Panc1 (cell line): ENCODE measurements around the gene TFF1. TPM values are rescaled to one million over a fixed set of nuclear protein-coding genes. Genes with fewer than 3 reads are reported as not detected.

Experiments
- ATAC-seq: fragments of 200-7000 bp; cut with Tn5 transposase; 2 replicates; pipeline ENCODE4 v1.9.1; 2020; ENCODE audit warnings: mild to moderate bottlenecking, moderate library complexity
- BruUV-seq: library from RNA; stranded (reverse); fragments of 400-500 nt; replicated peaks from 2 replicates; lab custom pipeline; 2021; lab: Mats Ljungman, UMichigan
- CTCF ChIA-PET: fragments of 300-600 bp; sonication (Branson Sonifier 250); formaldehyde crosslinking; loops from one replicate; lab custom pipeline; 2022; ENCODE audit warnings: antibody characterized with exemption; lab: Charles Lee
- POLR2A ChIA-PET: fragments of 300-600 bp; sonication (Branson Sonifier 250); formaldehyde crosslinking; loops from one replicate; lab custom pipeline; 2022; ENCODE audit warnings: antibody characterized with exemption; lab: Charles Lee
- DNase-seq: peaks from one replicate; pipeline ENCODE4 v3.0.0-alpha.2; 2010; ENCODE audit warnings: low read depth, low spot score
- H3K27ac ChIP-seq: 2 replicates; pipeline ENCODE4 v1.5.1; 2011; ENCODE audit warnings: mild to moderate bottlenecking, low read length, inconsistent platforms
- H3K27me3 ChIP-seq: fragments of 200-500 bp; sonication (Bioruptor generic); 2 replicates; pipeline ENCODE4 v1.6.0; 2014; ENCODE audit warnings: low read length, inconsistent platforms; ENCODE audit not compliant: control insufficient read depth, insufficient read depth
- H3K36me3 ChIP-seq: fragments of 200-500 bp; sonication (Bioruptor generic); 2 replicates; pipeline ENCODE4 v1.5.1; 2014; ENCODE audit warnings: inconsistent platforms, mild to moderate bottlenecking, low read length, moderate library complexity; ENCODE audit not compliant: control insufficient read depth, insufficient read depth
- H3K4me1 ChIP-seq: 2 replicates; pipeline ENCODE4 v1.5.1; 2011; ENCODE audit warnings: inconsistent platforms, mild to moderate bottlenecking, low read length, moderate library complexity; ENCODE audit not compliant: control insufficient read depth, insufficient read depth
- H3K4me3 ChIP-seq, 2 experiments: 2 replicates each; pipeline ENCODE4 v1.5.1; 2011 to 2012; ENCODE audit warnings: low read depth in 2 of 2, low read length in 2 of 2, mild to moderate bottlenecking in 2 of 2, inconsistent platforms in 1 of 2, moderate library complexity in 1 of 2
- H3K9me3 ChIP-seq: fragments of 200-500 bp; sonication (Bioruptor generic); 2 replicates; pipeline ENCODE4 v1.5.1; 2014; ENCODE audit warnings: low read depth, mild to moderate bottlenecking, inconsistent platforms, low read length, moderate library complexity; ENCODE audit not compliant: control insufficient read depth, insufficient read depth
- POLR2AphosphoS5 ChIP-seq: IDR thresholded peaks from 2 replicates; pipeline ENCODE4 v1.6.1; 2012; ENCODE audit warnings: mild to moderate bottlenecking, low read depth, low read length, moderate library complexity
- SIN3A ChIP-seq: IDR thresholded peaks from 2 replicates; pipeline ENCODE4 v1.6.1; 2012; ENCODE audit warnings: low read depth, mild to moderate bottlenecking, low read length, moderate library complexity, borderline replicate concordance; ENCODE audit not compliant: insufficient read depth
- TCF7L2 ChIP-seq: IDR thresholded peaks from 2 replicates; pipeline ENCODE4 v1.6.1; 2011; ENCODE audit warnings: mild to moderate bottlenecking, low read depth, low read length, inconsistent platforms
- in situ Hi-C: cut with HindIII; loops from 2 replicates; pipeline ENCODE4 v1.10.0; 2016; ENCODE audit warnings: low sequenced_read_pairs, low pct_unique_long_range_greater_than_20kb
- intact Hi-C: fragments of 100-400 bp; cut with micrococcal nuclease; formaldehyde crosslinking; loops from one replicate; pipeline ENCODE4 v1.10.0; 2022; ENCODE audit not compliant: unreplicated experiment
- total RNA-seq: library from RNA; stranded (reverse); gene quantifications from one replicate; pipeline ENCODE4 v1.2.1, GENCODE V29; 2021; ENCODE audit not compliant: unreplicated experiment
- TF ChIP-seq, protein P1 (sequence below): fragments of 450-650 bp; IDR thresholded peaks from 2 replicates; pipeline ENCODE4 v1.5.1; 2017; ENCODE audit warnings: mild to moderate bottlenecking
- TF ChIP-seq, protein P2 (sequence below), 2 experiments: IDR thresholded peaks; 2 replicates each; pipeline ENCODE4 v1.6.1; 2011 to 2012; ENCODE audit warnings: low read depth in 2 of 2, control low read depth in 1 of 2, low read length in 1 of 2, mild to moderate bottlenecking in 1 of 2, moderate library complexity in 1 of 2; ENCODE audit not compliant: insufficient read depth in 1 of 2

Gene TFF1
- total RNA-seq, 1 experiment from 2014 or later, result 0.36 TPM

DNA sequence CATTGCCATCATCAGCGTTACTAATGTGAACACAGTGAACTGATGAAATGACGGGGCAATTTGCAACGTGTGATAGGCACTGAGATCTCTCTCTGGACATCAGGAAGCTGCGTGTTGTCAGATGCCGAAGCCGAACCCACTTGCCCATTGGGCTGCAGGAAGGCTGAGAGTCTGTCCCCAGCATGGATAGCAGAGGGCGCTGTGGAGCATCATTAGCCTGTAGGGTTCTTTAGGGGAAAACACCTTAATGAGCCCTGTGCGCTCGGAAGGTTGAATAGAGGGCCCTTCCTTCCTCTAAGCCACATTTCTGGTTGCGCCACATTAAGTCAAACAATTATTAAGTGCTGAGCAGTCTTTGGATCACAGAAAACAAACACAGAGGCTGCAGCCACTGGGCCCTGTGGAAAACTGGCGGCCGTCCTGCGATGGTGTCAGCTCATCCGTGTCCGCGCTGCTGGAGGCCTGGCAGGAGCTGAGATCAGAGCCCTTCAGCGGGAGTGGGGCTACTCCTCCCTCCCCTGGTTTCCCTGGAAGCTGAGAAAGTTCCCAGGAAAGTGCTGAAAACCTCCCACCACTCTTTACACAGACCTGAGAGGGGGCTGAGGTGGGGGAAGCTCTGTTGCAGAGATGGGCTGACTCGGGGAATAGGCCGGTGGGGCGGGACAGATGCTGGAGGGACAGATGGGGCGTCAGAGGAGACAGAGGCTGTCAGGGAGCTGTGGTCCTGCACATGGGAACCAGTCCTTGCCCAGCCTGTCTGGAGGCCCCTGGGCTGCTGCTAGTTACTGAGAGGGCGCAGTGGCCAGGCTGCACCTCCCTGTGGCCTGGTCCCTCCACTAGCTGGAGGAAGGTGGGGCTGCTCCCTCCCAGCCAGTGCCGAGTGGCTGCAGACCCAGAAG, 28.3 kb downstream of the TFF1 start:
- Histone ChIP-seq H3K4me3 (no peak overlapping the region), H3K27me3 (no peaks in the 10 kb centered on the region), H3K27ac (no peak overlapping the region), H3K36me3 (no peaks in the 10 kb centered on the region), H3K4me1 (no peaks in the 10 kb centered on the region), H3K9me3 (no peaks in the 10 kb centered on the region)
- intact Hi-C loops (no loop called here), in situ Hi-C loops (no loop called here)
- TF ChIP-seq, protein P1, sequence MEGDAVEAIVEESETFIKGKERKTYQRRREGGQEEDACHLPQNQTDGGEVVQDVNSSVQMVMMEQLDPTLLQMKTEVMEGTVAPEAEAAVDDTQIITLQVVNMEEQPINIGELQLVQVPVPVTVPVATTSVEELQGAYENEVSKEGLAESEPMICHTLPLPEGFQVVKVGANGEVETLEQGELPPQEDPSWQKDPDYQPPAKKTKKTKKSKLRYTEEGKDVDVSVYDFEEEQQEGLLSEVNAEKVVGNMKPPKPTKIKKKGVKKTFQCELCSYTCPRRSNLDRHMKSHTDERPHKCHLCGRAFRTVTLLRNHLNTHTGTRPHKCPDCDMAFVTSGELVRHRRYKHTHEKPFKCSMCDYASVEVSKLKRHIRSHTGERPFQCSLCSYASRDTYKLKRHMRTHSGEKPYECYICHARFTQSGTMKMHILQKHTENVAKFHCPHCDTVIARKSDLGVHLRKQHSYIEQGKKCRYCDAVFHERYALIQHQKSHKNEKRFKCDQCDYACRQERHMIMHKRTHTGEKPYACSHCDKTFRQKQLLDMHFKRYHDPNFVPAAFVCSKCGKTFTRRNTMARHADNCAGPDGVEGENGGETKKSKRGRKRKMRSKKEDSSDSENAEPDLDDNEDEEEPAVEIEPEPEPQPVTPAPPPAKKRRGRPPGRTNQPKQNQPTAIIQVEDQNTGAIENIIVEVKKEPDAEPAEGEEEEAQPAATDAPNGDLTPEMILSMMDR, result no peak; the same call in 1 of the 2 replicates
- ChIA-PET CTCF (interaction anchor here (0.6 to 1.6 kb wide), 2 partner anchors 29 to 35 kb away, joined by 4 to 6 read pairs; no protein-coding TSS in a partner anchor), POLR2A (no interaction called here)
- no TSS peak for BruUV-seq
- DNase-seq (peak; percentile 15), ATAC-seq (peak; percentile 70; the same call in 1 of the 2 replicates)

DNA sequence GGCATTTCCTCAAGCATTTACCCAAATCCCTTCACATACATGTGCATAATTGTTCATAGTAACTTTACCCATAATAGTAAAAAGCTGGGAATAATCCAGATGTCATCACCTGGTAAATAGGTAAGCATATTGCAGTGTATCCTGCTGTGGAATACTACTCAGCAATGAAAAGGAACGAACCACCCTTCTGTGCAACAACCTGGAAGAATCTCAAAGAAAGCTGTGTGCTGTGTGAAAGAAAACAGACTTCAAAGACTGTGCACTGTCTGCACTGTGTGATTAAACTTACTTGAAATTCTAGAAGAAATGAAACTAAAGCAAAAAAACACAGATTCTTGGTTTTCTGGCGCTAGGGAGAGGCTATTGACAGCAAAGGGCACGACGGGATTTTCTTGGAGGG, 29.1 kb downstream of the TFF1 start:
- Histone ChIP-seq H3K4me3 (no peak overlapping the region), H3K4me1 (no peaks in the 10 kb centered on the region), H3K36me3 (no peaks in the 10 kb centered on the region), H3K9me3 (no peaks in the 10 kb centered on the region), H3K27ac (no peak overlapping the region), H3K27me3 (no peaks in the 10 kb centered on the region)
- TF ChIP-seq, protein P1, result no peak
- DNase-seq (no peak), ATAC-seq (no peak)
- in situ Hi-C loops (no loop called here), intact Hi-C loops (no loop called here)
- ChIA-PET CTCF (interaction anchor here (0.6 to 1.6 kb wide), 2 partner anchors 30 to 36 kb away, joined by 4 to 6 read pairs; no protein-coding TSS in a partner anchor), POLR2A (no interaction called here)
- BruUV-seq, result no TSS peak

DNA sequence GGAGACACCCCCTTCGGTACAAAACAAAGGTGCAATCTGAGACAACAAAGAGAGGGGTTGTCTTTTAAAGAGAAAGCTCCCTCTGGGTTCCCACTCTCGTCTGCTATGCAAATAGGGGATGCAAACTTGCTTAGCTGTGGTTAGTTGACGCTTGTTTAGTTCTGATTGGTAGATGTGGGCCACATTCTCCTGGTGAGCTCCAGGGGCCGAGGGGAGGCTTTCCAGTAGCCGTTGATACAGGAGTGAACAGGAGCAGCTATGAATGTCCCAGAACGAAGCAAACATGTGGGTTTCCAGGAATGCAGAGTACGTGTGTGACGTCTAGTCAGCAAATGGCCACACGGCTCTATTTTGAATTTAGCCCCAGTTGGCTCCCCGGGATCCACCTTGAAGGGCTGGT, 30.3 kb downstream of the TFF1 start:
- DNase-seq, result no peak
- no TSS peak for BruUV-seq

More for the DNA sequence above, 30.3 kb downstream of the TFF1 start:
- H3K36me3 ChIP-seq, result no peaks in the 10 kb centered on the region
- no peak overlapping the region for H3K27ac ChIP-seq
- intact Hi-C loops, result no loop called here
- no peak overlapping the region for H3K4me3 ChIP-seq
- CTCF ChIA-PET, result no interaction called here
- H3K4me1 ChIP-seq, result no peaks in the 10 kb centered on the region
- ATAC-seq, result no peak
- TF ChIP-seq POLR2AphosphoS5 (no peak), TCF7L2 (no peak), SIN3A (no peak)
- TF ChIP-seq, protein P2, sequence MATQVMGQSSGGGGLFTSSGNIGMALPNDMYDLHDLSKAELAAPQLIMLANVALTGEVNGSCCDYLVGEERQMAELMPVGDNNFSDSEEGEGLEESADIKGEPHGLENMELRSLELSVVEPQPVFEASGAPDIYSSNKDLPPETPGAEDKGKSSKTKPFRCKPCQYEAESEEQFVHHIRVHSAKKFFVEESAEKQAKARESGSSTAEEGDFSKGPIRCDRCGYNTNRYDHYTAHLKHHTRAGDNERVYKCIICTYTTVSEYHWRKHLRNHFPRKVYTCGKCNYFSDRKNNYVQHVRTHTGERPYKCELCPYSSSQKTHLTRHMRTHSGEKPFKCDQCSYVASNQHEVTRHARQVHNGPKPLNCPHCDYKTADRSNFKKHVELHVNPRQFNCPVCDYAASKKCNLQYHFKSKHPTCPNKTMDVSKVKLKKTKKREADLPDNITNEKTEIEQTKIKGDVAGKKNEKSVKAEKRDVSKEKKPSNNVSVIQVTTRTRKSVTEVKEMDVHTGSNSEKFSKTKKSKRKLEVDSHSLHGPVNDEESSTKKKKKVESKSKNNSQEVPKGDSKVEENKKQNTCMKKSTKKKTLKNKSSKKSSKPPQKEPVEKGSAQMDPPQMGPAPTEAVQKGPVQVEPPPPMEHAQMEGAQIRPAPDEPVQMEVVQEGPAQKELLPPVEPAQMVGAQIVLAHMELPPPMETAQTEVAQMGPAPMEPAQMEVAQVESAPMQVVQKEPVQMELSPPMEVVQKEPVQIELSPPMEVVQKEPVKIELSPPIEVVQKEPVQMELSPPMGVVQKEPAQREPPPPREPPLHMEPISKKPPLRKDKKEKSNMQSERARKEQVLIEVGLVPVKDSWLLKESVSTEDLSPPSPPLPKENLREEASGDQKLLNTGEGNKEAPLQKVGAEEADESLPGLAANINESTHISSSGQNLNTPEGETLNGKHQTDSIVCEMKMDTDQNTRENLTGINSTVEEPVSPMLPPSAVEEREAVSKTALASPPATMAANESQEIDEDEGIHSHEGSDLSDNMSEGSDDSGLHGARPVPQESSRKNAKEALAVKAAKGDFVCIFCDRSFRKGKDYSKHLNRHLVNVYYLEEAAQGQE (IDR thresholded peaks at IDR 0.05; ENCODE audit: insufficient read depth in 1 of 2, low read depth in 2 of 2, low read length in 1 of 2), result no peak
- TF ChIP-seq, protein P1, result no peak
- no peaks in the 10 kb centered on the region for H3K9me3 ChIP-seq
- POLR2A ChIA-PET, result no interaction called here
- no peaks in the 10 kb centered on the region for H3K27me3 ChIP-seq
- in situ Hi-C loops, result no loop called here
